Stomach (tissue), 9 donors: ENCODE measurements around the gene SLAMF1. TPM values are rescaled to one million over a fixed set of nuclear protein-coding genes. Genes with fewer than 3 reads are reported as not detected.

Experiments used
- DNase-seq, 2 donors: peaks; one replicate each; pipeline versions ENCODE4 v3.0.0 to v3.0.0-alpha.2; 2013 to 2019
- H3K27ac ChIP-seq, 5 donors: fragments of 200-600 bp in 4 of 5; sonication (generic) in 4 of 5; one replicate each; pipeline ENCODE4 v1.5.1; 2013 to 2019; ENCODE audit warnings: mild to moderate bottlenecking in 1 of 5, moderate library complexity in 1 of 5
- H3K27me3 ChIP-seq, 3 donors: fragments of 200-600 bp; sonication (generic); one replicate each; pipeline ENCODE4 v1.5.1; 2017 to 2019; ENCODE audit warnings: mixed run types in 1 of 3
- H3K36me3 ChIP-seq, 4 donors: fragments of 200-600 bp; sonication (generic); 1 replicate in 3 of 4; 2 replicates in 1 of 4; pipeline ENCODE4 v1.5.1; 2016 to 2019
- H3K4me1 ChIP-seq, 4 donors: fragments of 200-600 bp; sonication (generic); one replicate each; pipeline ENCODE4 v1.5.1; 2016 to 2019
- H3K4me3 ChIP-seq, 4 donors: fragments of 200-600 bp; sonication (generic) in 3 of 4; one replicate each; pipeline ENCODE4 v1.5.1; 2016 to 2019; ENCODE audit warnings: mild to moderate bottlenecking in 1 of 4
- H3K9me3 ChIP-seq, 4 donors: fragments of 200-600 bp; sonication (generic); one replicate each; pipeline ENCODE4 v1.5.1; 2016 to 2019
- CTCF ChIP-seq, 7 experiments: fragments of 450-650 bp in 4 of 7; fragments of 200-600 bp in 3 of 7; sonication (generic) in 3 of 7; IDR thresholded peaks; one replicate each; pipeline ENCODE4 v1.5.1; 2016 to 2019; ENCODE audit warnings: antibody characterized with exemption in 7 of 7, control low read depth in 2 of 7, mild to moderate bottlenecking in 1 of 7
- EP300 ChIP-seq: sonication (generic); formaldehyde crosslinking; IDR thresholded peaks from one replicate; pipeline ENCODE4 v1.6.1; 2017; ENCODE audit warnings: antibody characterized with exemption
- POLR2A ChIP-seq, 4 donors: fragments of 450-650 bp; IDR thresholded peaks; one replicate each; pipeline ENCODE4 v1.6.1; 2016; ENCODE audit warnings: antibody characterized with exemption in 4 of 4, control low read depth in 2 of 4, mild to moderate bottlenecking in 1 of 4, moderate library complexity in 1 of 4
- POLR2AphosphoS5 ChIP-seq, 3 donors: sonication (generic); formaldehyde crosslinking; IDR thresholded peaks; one replicate each; pipeline ENCODE4 v1.6.1; 2016; ENCODE audit warnings: antibody characterized with exemption in 3 of 3
- WGBS, 5 donors: extraction: QIAGEN DNeasy Blood & Tissue Kit in 3 of 5; methylation state at CpG; one replicate each; pipeline versions ENCODE4 v1.1.5 to v1.1.7; 2013 to 2018; 5-methylcytosine and 5-hydroxymethylcytosine counted together
- intact Hi-C: fragments of 100-400 bp; cut with DNase I; formaldehyde crosslinking; loops from one replicate; pipeline ENCODE4 v1.15.1; 2023; ENCODE audit warnings: low total_unique reads
- polyA plus RNA-seq, 3 donors: library from polyadenylated mRNA; stranded (reverse); fragments of 200-250 nt; gene quantifications; one replicate each; pipeline ENCODE4 v1.2.3, GENCODE V29; 2013
- total RNA-seq, 5 donors: library from RNA; depleted of rRNA; stranded (reverse); fragments of >200 nt; gene quantifications; one replicate each; pipeline versions ENCODE4 v1.1.0 to v1.2.3, GENCODE V29; 2014 to 2016
- donor health status: healthy with polysubstance abuse.
- donor health status: Bipolar disorder and iron deficiency.
- donor health status: healthy.

SLAMF1 gene
- total and polyA plus RNA-seq, 8 donors: 0.12 to 4.1 (median 0.92) TPM; not detected in 3

GRCh38 chr1:160558660-160559380, 88.0 kb downstream of the SLAMF1 start:
- TF ChIP-seq CTCF (IDR thresholded peaks at IDR 0.05): no peak
- no peak for TF ChIP-seq POLR2AphosphoS5 (IDR thresholded peaks at IDR 0.05)
- TF ChIP-seq EP300: no peak
- no peak for TF ChIP-seq POLR2A (IDR thresholded peaks at IDR 0.05)
- Histone ChIP-seq H3K27me3 (no peaks in the 10 kb centered on the region), H3K36me3 (no peaks in the 10 kb centered on the region), H3K27ac (peak overlapping the region in 2 of 5 donors; percentile 1 to 7), H3K4me3 (no peak overlapping the region), H3K4me1 (no peaks in the 10 kb centered on the region), H3K9me3 (peaks cover 0 to 24% (median 0%) of the 10 kb centered on the region in 4 donors)
- intact Hi-C loops: no loop called here
- no peak for DNase-seq
- WGBS, 5 donors: 56 to 78% (median 68%) methylated on average over 4 of the region's 4 CpGs

Other genes starting within 250 kb of the SLAMF1 start
- 1 to 10 TPM in 4 of 5 donors, under 1 TPM in 1; 0.45 to 7.4 (median 4.4) TPM for gene VANGL2, start 246.5 kb downstream of the SLAMF1 start, total RNA-seq
- 1 to 10 TPM in 2 of 3 donors, under 1 TPM in 1; 0.46 to 4.2 (median 1.5) TPM for gene VANGL2, start 246.5 kb downstream of the SLAMF1 start, polyA plus RNA-seq
- gene SLAMF6, start 123.8 kb downstream of the SLAMF1 start, total RNA-seq: 10 to 100 TPM in 2 of 5 donors, 1 to 10 TPM in 1, under 1 TPM in 1, not detected in 1; 0.37 to 18.1 (median 8.1) TPM
- gene SLAMF6, start 123.8 kb downstream of the SLAMF1 start, polyA plus RNA-seq: 1 to 10 TPM in 2 of 3 donors, under 1 TPM in 1; 0.19 to 1.1 (median 1.1) TPM
- 1 to 10 TPM; 1.3 to 7.6 (median 2.8) TPM for gene CD84, start 67.5 kb downstream of the SLAMF1 start, total RNA-seq
- gene CD84, start 67.5 kb downstream of the SLAMF1 start, polyA plus RNA-seq: under 1 TPM; 0.23 to 0.75 (median 0.46) TPM
- gene CD48, start 64.8 kb upstream of the SLAMF1 start, total RNA-seq: 10 to 100 TPM in 1 of 5 donors, 1 to 10 TPM in 1, under 1 TPM in 1, not detected in 2; 0.58 to 11.9 (median 9.2) TPM
- 10 to 100 TPM in 1 of 3 donors, 1 to 10 TPM in 2; 6.4 to 23.7 (median 8.4) TPM for gene CD48, start 64.8 kb upstream of the SLAMF1 start, polyA plus RNA-seq
- 1 to 10 TPM in 2 of 5 donors, under 1 TPM in 2, not detected in 1; 0.45 to 4.2 (median 1.3) TPM for gene SLAMF7, start 92.2 kb upstream of the SLAMF1 start, total RNA-seq
- 1 to 10 TPM; 1.3 to 3.7 (median 2.1) TPM for gene SLAMF7, start 92.2 kb upstream of the SLAMF1 start, polyA plus RNA-seq
- gene LY9, start 149.1 kb upstream of the SLAMF1 start, total RNA-seq: 1 to 10 TPM in 3 of 5 donors, not detected in 2; 1.3 to 7.5 (median 1.7) TPM
- gene LY9, start 149.1 kb upstream of the SLAMF1 start, polyA plus RNA-seq: 1 to 10 TPM in 1 of 3 donors, under 1 TPM in 2; 0.25 to 1.1 (median 0.63) TPM
- gene CD244, start 215.8 kb upstream of the SLAMF1 start, total RNA-seq: 1 to 10 TPM in 1 of 5 donors, under 1 TPM in 1, not detected in 3; 0.43 to 1.1 TPM
- gene CD244, start 215.8 kb upstream of the SLAMF1 start, polyA plus RNA-seq: under 1 TPM; 0.15 to 0.61 (median 0.37) TPM
- 100 to 1,000 TPM in 2 of 5 donors, 10 to 100 TPM in 1, 1 to 10 TPM in 1, not detected in 1; 1.2 to 241 (median 55.3) TPM for gene ITLN1, start 238.1 kb upstream of the SLAMF1 start, total RNA-seq
- 10 to 100 TPM in 1 of 3 donors, 1 to 10 TPM in 2; 1.5 to 10.1 (median 7.6) TPM for gene ITLN1, start 238.1 kb upstream of the SLAMF1 start, polyA plus RNA-seq